ENCODE results near the gene SULT1C2.
A peak's percentile ranks its signal among the peaks of the same experiment; 100 is the strongest.
"Not testable (repeated sequence)": the region's sequence is repeated elsewhere in the genome, so short reads cannot be mapped to it uniquely, and the experiment has no call there.

SULT1C2 gene

DNA sequence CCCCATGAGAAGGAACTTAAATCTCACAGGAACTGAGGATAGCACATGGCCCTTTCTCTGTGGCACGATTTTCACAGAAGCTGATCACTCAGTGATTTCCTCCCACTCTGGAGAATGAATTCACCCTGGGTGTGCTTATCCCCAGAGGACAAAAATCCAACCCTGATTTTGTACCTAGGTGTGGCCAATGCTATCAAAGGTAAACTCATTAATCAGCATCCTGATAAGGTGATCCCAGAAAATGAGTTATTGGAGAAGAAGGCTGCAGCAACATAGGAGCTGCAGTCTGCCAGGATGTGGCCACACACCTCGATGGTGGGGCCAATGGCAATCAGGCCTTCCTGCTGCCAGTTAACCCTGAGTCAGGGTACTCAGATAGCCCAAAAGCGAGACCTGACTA, 8.2 kb upstream of the SULT1C2 start:
- no peak overlapping the region for H3K4me3 ChIP-seq (ENCODE audit: low read depth, low read length)
- TF ChIP-seq POLR2A (IDR thresholded peaks at IDR 0.05; ENCODE audit: extremely low read depth, insufficient read length), result no peak
- TF ChIP-seq MYC (IDR thresholded peaks at IDR 0.05; ENCODE audit: low read depth, low read length), result no peak
- TF ChIP-seq, protein P1, sequence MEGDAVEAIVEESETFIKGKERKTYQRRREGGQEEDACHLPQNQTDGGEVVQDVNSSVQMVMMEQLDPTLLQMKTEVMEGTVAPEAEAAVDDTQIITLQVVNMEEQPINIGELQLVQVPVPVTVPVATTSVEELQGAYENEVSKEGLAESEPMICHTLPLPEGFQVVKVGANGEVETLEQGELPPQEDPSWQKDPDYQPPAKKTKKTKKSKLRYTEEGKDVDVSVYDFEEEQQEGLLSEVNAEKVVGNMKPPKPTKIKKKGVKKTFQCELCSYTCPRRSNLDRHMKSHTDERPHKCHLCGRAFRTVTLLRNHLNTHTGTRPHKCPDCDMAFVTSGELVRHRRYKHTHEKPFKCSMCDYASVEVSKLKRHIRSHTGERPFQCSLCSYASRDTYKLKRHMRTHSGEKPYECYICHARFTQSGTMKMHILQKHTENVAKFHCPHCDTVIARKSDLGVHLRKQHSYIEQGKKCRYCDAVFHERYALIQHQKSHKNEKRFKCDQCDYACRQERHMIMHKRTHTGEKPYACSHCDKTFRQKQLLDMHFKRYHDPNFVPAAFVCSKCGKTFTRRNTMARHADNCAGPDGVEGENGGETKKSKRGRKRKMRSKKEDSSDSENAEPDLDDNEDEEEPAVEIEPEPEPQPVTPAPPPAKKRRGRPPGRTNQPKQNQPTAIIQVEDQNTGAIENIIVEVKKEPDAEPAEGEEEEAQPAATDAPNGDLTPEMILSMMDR (IDR thresholded peaks at IDR 0.05; ENCODE audit: low read depth, low read length), result no peak
- TF ChIP-seq, protein P2, sequence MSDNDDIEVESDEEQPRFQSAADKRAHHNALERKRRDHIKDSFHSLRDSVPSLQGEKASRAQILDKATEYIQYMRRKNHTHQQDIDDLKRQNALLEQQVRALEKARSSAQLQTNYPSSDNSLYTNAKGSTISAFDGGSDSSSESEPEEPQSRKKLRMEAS (IDR thresholded peaks at IDR 0.05; ENCODE audit: low read depth, low read length), result no peak
- DNase-seq (ENCODE audit: low read depth), result no peak

DNA sequence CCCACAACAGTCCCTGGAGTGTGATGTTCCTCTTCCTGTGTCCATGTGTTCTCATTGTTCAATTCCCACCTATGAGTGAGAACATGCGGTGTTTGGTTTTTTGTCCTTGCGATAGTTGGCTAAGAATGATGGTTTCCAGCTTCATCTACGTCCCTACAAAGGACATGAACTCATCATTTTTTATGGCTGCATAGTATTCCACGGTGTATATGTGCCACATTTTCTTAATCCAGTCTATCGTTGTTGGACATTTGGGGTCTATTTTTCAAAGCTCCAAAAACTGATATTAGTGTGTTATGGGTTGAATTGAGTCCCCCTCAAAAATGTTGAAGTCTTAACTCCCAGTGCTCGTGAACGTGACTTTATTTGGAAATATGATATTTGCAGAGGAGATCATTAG, 4.1 kb upstream of the SULT1C2 start:
- H3K4me3 ChIP-seq (ENCODE audit: low read depth, low read length); DNase-seq (ENCODE audit: low read depth): not testable (repeated sequence)

DNA sequence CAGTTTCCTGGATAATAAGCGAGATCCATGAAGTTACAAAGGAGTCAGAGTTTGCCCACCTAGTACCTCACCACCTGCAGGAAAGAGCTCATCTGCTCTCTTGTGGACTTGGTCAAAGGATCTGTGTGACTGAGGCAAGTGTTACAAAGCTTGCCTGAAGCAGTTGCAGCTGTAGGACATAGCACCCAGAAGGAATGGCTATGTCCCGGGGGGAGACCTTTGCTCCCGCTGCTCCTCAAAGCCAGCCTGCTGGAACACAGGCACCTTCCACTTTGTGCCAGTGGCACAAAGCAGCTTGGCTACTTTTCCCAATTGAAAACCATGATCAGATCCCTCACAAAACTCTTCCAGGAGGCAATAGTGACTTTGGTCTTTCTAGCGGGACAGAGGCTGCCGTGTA, 3.1 kb upstream of the SULT1C2 start:
- DNase-seq (ENCODE audit: low read depth), result no peak
- H3K4me3 ChIP-seq (ENCODE audit: low read depth, low read length), result no peak overlapping the region
- TF ChIP-seq, protein P1 (IDR thresholded peaks at IDR 0.05; ENCODE audit: low read depth, low read length), result no peak
- TF ChIP-seq, protein P2 (IDR thresholded peaks at IDR 0.05; ENCODE audit: low read depth, low read length), result no peak
- no peak for TF ChIP-seq MYC (IDR thresholded peaks at IDR 0.05; ENCODE audit: low read depth, low read length)
- no peak for TF ChIP-seq POLR2A (IDR thresholded peaks at IDR 0.05; ENCODE audit: extremely low read depth, insufficient read length)

DNA sequence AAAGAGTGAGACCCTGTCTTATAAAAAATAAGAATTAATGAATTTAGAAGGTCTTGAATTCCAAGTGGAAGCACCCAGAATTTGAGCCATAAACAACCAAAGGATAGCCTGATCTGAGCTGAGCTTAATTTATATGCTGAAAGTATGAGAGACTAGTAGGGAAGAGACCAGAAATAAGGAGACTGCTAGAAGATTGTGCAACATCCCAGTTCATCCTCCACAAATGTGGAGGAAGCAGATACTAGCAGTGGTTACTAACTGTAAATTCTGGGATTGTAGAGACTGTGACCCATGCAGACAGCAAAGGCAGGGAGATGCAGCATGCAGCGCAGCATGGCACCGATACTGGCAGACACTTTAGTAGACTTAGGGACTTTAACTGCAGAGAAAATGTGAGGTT, 1.5 kb upstream of the SULT1C2 start:
- no peak overlapping the region for H3K4me3 ChIP-seq (ENCODE audit: low read depth, low read length)
- peak; percentile 41 for DNase-seq (ENCODE audit: low read depth)
- TF ChIP-seq, protein P1 (IDR thresholded peaks at IDR 0.05; ENCODE audit: low read depth, low read length), result no peak
- TF ChIP-seq MYC (IDR thresholded peaks at IDR 0.05; ENCODE audit: low read depth, low read length), result no peak
- TF ChIP-seq POLR2A (IDR thresholded peaks at IDR 0.05; ENCODE audit: extremely low read depth, insufficient read length), result no peak
- TF ChIP-seq, protein P2 (IDR thresholded peaks at IDR 0.05; ENCODE audit: low read depth, low read length), result no peak

DNA sequence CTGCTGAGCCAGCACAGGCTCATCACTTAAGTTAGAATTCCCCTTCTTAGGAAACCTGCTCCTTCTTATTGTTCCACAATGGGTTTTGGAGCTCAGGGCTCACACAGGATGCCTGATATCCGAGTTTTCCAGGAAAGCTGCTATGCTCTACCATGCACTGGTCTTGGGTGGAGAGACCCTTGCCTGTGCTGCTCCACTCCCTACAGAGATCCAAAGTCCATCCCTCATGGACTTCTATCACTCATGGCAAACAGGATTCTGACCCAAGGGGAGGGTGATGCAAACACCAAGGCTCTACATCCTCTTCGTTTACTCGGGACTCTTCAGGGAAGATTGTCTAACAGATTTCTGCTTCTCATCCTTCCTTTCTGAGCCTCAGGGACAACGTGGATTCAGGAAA, 5.2 kb downstream of the SULT1C2 start:
- DNase-seq (ENCODE audit: low read depth), result no peak
- TF ChIP-seq, protein P1 (IDR thresholded peaks at IDR 0.05; ENCODE audit: low read depth, low read length), result no peak
- TF ChIP-seq, protein P2 (IDR thresholded peaks at IDR 0.05; ENCODE audit: low read depth, low read length), result no peak
- TF ChIP-seq POLR2A (IDR thresholded peaks at IDR 0.05; ENCODE audit: extremely low read depth, insufficient read length) (no peak), MYC (IDR thresholded peaks at IDR 0.05; ENCODE audit: low read depth, low read length) (no peak)
- H3K4me3 ChIP-seq (ENCODE audit: low read depth, low read length), result no peak overlapping the region

DNA sequence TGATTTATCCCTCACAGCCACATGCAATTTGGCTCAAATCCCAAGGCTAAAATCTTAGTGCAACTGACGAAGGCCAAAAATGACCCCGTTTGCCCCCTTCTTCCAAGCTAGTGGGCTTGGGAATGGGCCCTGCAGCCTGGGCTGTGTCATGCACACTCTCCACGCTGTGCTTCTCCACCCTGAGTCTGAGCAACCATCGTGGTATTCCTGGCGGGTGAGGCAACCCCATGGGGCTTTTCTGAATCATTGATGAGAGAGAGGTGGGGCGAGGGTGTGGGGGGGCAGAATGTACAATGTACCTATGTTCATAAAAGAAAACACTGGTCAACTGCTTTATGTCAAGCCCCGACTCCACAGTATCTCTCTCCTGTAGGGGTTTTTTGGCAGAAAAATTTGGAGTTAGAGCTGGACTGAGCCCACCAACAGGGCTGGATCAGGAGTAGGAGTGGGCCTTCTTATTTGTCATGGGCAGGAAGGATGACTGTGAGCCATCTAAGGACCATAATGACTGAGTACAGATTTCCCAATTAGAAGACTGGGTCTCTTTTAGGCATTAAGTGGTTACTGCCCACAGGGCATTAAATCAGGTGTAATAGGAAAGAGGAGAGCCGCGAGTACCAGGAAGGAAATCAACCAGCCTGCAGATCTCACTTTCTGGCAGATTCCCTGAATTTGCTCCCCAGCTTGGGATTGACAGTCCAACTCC, 8.9 kb downstream of the SULT1C2 start:
- H3K4me3 ChIP-seq (ENCODE audit: low read depth, low read length), result no peak overlapping the region
- TF ChIP-seq, protein P1 (IDR thresholded peaks at IDR 0.05; ENCODE audit: low read depth, low read length), result no peak
- TF ChIP-seq, protein P2 (IDR thresholded peaks at IDR 0.05; ENCODE audit: low read depth, low read length), result no peak
- no peak for TF ChIP-seq MYC (IDR thresholded peaks at IDR 0.05; ENCODE audit: low read depth, low read length)
- no peak for TF ChIP-seq POLR2A (IDR thresholded peaks at IDR 0.05; ENCODE audit: extremely low read depth, insufficient read length)
- no peak for DNase-seq (ENCODE audit: low read depth)

Data from NB4 (cell line).